AG10803 (cell line): ENCODE data around the gene SOCS7.

Experiments
- DNase-seq: peaks from one replicate; pipeline ENCODE4 v3.0.0; 2010; ENCODE audit warnings: low read depth
- H3K4me3 ChIP-seq: 2 replicates; pipeline ENCODE4 v1.5.1; 2011; ENCODE audit warnings: mild to moderate bottlenecking, low read length, control low read depth
- CTCF ChIP-seq: conservative IDR thresholded peaks from 2 replicates; pipeline ENCODE4 v1.5.1; 2011; ENCODE audit warnings: mild to moderate bottlenecking, low read length, control low read depth, inconsistent platforms

The SOCS7 gene

GRCh38 chr17:38324141-38324697 is 27.4 kb upstream of the SOCS7 start:
- TF ChIP-seq CTCF = no peak
- peak; percentile 31 for DNase-seq
- no peak overlapping the region for H3K4me3 ChIP-seq

- DNase-seq = no peak
- TF ChIP-seq CTCF = no peak
- H3K4me3 ChIP-seq = no peak overlapping the region
Observed at GRCh38 chr17:38324772-38325171, 26.9 kb upstream of the SOCS7 start.

GRCh38 chr17:38325221-38325851 is 26.3 kb upstream of the SOCS7 start:
- peak; percentile 16 for DNase-seq
- H3K4me3 ChIP-seq = no peak overlapping the region
- no peak for TF ChIP-seq CTCF

GRCh38 chr17:38326996-38327792 is 24.4 kb upstream of the SOCS7 start:
- H3K4me3 ChIP-seq = no peak overlapping the region
- DNase-seq = no peak
- no peak for TF ChIP-seq CTCF

- TF ChIP-seq CTCF = no peak
- DNase-seq = no peak
- no peak overlapping the region for H3K4me3 ChIP-seq
Observed at GRCh38 chr17:38327936-38328335, 23.7 kb upstream of the SOCS7 start.

GRCh38 chr17:38328620-38329019 is 23.0 kb upstream of the SOCS7 start:
- H3K4me3 ChIP-seq = no peak overlapping the region
- DNase-seq = no peak
- TF ChIP-seq CTCF = no peak

- H3K4me3 ChIP-seq = no peak overlapping the region
- no peak for DNase-seq
- no peak for TF ChIP-seq CTCF
Observed at GRCh38 chr17:38329284-38329683, 22.4 kb upstream of the SOCS7 start.
